Limb (tissue), 2 donors: ENCODE results near the gene ECI1.

Experiments used
- DNase-seq, 2 donors: peaks; one replicate each; pipeline ENCODE4 v3.0.0-alpha.2; 2016; ENCODE audit errors: extremely low spot score in 2 of 2

Gene ECI1

DNA sequence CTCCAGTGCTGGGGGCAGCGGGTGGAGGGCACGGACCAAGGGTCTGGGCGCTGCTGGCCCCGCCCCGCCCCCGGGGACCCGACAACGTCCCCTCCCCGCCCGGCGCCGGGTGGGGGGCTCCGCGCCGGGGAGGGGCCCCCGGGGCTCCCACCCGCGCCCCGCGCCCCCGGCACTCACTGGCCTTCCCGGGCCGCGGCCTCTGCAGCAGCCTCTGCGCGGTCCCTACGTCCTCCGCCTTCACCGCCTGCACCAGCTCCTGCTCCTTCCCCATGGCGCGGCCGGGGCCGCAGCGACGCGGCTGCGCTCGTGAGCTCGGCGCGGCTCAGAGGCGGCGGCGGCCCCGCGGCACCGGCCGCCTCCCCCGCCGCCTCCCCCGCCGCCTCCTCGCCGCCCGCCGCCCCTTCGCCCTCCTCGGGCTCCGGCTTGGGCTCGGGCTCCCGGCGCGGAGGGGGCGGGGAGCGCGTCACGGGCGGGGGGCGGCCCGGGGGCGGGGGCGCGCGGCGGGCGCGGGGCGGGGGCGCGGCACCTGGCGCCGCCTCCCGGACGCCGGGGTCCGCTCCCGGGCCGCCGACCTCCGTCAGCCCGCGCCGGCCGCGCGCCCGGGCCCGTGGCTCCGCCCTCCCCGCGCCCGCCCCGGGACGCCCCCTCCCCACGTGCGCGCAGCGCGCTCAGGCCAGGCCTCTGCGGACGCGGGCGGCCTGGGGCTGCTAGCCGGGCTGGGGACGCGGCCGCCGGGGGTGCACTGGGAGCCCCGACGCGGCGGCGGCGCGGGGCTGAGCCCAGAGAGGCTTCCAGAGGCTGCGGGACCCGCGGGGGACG lies 55.0 kb downstream of the ECI1 start, which contains the start of gene CASKIN1:
TSS of gene CASKIN1 (minus strand) at position 444 of the 819 bp plus-strand sequence. CDS start at position 271, 173 bp downstream.
- no peak for DNase-seq

DNA sequence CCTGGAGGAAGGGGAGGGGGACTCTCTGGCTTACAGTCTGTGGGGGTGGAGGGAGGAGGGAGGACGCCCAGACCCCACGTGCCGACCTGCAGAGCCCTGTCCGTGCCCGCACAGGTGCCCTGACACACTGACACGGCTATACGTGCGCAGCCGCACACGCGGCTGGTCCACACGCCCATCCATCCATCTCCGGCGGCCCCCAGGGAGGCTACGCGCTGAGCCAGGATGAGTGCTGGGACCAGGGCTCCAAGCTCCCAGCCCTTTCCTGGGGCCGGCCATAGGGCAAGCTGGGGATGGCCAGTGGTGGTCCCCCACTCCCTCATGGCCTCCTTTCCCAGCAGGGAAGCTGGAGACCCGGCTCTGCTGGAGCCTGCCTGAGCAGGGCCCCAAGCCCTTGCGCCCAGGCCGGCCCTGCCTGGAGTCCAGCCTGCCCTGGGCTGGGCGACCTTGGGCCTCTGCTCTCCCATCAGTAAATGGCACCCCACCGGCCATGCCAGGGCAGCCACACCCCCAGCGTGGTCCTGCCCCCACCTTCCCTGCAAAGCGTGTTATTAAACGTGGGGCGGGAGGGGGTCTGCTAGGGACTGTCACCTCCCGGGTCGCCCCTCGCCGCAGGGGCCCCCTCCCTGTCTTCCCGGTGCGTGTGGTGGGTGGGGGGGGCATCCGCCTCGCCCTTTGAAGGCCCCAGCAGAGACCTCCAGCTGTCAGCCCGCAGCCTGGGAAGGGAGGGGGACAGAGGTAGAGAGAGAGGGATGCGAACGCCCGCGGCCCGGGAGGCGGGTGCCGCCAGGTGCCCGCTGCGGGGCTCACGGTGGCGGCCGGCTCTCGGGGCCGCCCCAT lies 55.8 kb downstream of the ECI1 start:
- no peak for DNase-seq

DNA sequence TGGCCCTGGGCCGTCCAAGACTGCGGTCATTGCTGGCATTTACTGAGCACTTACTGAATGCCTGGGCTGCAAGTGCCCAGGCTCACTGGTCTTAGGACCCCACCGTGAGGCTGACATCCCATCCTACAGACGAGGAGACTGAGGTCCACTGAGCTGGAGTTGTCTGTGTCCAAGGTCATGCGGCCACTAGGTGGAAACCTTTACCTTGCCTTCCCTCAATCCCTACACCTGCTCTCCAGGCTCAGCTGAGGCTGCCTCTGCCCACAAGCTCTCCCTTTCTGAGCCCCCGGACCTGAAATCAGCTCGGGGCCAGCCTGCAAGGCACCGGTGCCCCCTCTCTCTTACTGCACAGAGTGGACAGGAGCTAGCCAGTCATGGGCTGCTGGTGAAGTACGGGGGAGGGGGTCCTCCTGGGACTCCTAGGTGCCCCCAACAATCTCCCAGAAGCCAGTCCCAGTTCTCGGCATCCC lies 56.5 kb downstream of the ECI1 start:
- DNase-seq = peak in 1 of 2 donors; percentile 60

DNA sequence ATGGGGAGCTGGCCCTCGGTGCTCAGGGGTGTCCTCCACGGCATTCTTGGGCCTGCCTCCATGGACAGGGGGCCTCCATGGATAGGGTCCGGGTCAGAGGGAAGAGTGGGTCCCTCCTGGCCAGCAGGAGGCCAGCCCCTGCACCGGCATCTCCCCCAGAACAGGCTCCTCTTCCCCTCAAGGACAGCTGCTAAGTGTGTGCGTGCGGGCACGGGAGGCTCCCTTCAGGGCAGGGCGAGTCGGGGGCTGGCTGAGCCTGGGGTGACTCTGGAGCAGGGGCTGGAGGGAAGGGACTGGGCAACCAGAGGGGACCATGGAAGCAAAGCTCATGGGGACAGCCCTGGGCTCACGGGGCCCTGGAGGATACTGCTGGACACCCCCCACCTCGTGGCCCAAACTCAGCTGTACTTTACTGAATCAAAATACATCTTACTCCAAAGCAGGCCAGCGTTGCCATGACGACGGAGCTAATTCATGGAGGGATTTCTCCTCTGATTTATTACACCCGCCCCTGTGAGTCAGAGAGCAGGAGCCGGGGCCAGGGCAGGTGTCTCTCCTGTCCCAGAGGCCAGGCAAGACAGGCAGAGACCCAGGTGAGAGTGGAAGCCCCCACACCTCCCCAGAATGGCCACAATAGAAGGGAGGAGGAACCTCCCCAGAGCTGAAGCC lies 57.1 kb downstream of the ECI1 start:
- DNase-seq = no peak

DNA sequence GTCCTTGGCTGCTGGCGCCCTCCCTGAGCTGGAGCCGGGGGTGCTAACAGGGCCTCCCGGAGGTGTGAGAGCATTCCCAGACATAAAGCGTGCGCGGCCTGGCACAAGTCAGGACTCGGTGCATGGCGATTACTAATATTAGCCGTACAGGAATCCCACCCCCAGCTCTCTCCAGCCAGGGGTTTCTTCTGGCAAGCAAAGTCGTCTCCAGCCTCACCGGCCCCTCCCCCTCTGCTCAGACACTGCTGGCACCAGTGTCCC lies 60.0 kb downstream of the ECI1 start:
- DNase-seq = no peak

DNA sequence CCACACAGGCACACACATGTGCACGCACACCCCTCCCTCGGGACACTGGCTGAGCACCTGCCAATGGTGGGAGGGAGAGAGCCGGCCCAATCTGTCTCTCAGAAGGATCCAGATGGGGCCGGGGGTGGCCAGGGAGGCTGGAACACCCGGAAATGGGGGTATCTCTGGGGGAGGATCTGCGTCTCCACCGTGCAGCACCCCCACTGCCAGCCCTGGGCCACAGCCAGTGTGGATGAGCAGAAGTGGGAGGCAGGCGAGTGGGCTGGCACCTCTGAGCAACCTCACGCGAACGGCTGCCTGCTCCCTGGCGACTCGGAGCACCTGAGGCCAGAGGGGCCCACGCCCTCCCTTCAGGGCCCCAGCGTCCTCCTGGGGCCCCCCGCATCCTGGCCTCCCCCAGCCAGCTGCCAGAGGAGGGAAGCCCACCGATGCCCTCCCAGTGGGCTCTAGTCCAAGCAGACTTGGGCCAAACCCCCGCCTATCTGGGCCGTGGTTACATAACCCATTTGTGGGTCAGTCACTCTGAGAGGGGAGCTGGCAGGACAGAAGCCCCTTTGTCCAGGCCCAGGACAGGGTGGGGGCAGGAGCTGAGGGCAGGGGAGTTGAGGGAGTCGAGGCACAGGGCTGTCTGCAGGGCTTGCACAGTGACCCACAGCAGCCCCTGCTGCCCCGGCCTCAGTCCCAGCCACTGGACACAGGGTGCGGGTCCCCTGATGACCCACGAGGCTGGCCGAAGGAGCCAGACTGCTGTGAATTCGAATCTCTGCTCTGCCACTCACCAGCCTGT lies 60.5 kb downstream of the ECI1 start:
- no peak for DNase-seq

DNA sequence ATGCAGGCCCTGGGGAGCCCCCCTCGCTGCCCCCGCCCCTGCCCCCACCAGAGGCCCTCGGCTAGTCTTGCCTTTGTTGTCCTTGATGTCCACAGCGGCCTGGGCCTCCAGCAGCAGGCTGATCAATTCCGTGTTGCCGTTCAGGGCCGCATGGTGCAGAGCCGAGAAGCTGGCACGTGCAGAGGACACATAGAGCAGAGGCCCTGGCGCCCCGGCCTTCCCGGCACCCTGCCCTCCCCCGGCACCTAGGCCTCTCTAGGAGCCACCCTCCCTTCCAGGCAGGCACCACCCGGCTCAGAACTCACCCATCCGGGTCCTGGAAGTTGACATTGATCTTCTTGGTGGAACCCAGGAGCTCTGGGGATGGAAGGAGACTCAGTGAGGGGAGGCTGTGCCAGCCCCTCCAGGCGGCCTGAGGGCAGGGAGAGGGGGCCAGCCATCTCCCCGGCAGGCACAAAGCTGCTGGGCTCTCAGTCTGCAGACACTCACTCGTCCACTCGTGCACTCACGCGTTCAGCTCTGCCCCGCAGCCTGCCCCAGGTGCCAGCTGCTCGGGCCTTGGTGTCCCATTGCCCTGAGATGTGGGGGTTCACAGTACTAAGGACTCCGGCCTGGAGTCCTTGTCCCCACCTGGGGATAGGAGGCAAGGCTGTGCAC lies 61.3 kb downstream of the ECI1 start:
- no peak for DNase-seq
